ENCODE measurements around the gene CDKAL1.

The CDKAL1 gene

GRCh38 chr6:20835315-20836010 is 301.2 kb downstream of the CDKAL1 start:
- H3K4me2 ChIP-seq (ENCODE audit: low read length), result no peak overlapping the region
- no peak overlapping the region for H3K9ac ChIP-seq (ENCODE audit: low read depth, low read length)
- no peak overlapping the region for H3K4me3 ChIP-seq (ENCODE audit: low read length)
- no peaks in the 10 kb centered on the region for H3K9me3 ChIP-seq (replicated peaks; ENCODE audit: low read length)
- H3K27me3 ChIP-seq (ENCODE audit: control insufficient read depth, insufficient read depth, low read length), result no peaks in the 10 kb centered on the region
- no peaks in the 10 kb centered on the region for H3K36me3 ChIP-seq (ENCODE audit: insufficient read depth, low read length)
- no peaks in the 10 kb centered on the region for H3K4me1 ChIP-seq (ENCODE audit: control insufficient read depth, insufficient read depth, low read length)

DNA sequence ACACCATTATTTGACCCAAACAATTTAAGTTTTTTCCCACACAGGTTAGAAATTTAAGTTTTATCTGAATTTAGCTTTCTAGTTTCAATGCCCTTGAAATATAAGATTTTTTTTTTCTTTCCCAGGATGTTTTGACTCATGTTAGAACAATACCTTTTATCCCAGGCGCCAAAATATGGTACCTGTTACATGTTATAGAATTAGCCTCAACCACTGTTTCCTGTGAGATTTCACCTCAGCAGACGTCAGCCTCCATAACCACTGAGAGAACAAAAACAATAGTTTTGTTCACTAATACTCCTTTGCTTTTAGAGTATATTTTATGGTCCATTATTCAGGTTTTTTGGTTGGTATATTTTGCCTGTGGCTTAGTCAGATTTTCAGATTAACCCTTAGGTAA is 302.9 kb downstream of the CDKAL1 start:
- no peak overlapping the region for H3K4me2 ChIP-seq (ENCODE audit: low read length)
- H3K27me3 ChIP-seq (ENCODE audit: control insufficient read depth, insufficient read depth, low read length), result no peaks in the 10 kb centered on the region
- no peaks in the 10 kb centered on the region for H3K36me3 ChIP-seq (ENCODE audit: insufficient read depth, low read length)
- H3K9ac ChIP-seq (ENCODE audit: low read depth, low read length), result no peak overlapping the region
- no peak overlapping the region for H3K4me3 ChIP-seq (ENCODE audit: low read length)
- no peaks in the 10 kb centered on the region for H3K4me1 ChIP-seq (ENCODE audit: control insufficient read depth, insufficient read depth, low read length)
- no peaks in the 10 kb centered on the region for H3K9me3 ChIP-seq (replicated peaks; ENCODE audit: low read length)

- Histone ChIP-seq H3K36me3 (ENCODE audit: insufficient read depth, low read length) (no peaks in the 10 kb centered on the region), H3K9me3 (replicated peaks; ENCODE audit: low read length) (no peaks in the 10 kb centered on the region), H3K27me3 (ENCODE audit: control insufficient read depth, insufficient read depth, low read length) (no peaks in the 10 kb centered on the region), H3K4me1 (ENCODE audit: control insufficient read depth, insufficient read depth, low read length) (no peaks in the 10 kb centered on the region), H3K4me3 (ENCODE audit: low read length) (no peak overlapping the region), H3K4me2 (ENCODE audit: low read length) (no peak overlapping the region), H3K9ac (ENCODE audit: low read depth, low read length) (no peak overlapping the region)
These were observed 303.9 kb downstream of the CDKAL1 start for GRCh38 chr6:20838113-20838512.

- Histone ChIP-seq H3K27me3 (ENCODE audit: control insufficient read depth, insufficient read depth, low read length) (no peaks in the 10 kb centered on the region), H3K36me3 (ENCODE audit: insufficient read depth, low read length) (no peaks in the 10 kb centered on the region), H3K4me2 (ENCODE audit: low read length) (no peak overlapping the region), H3K4me3 (ENCODE audit: low read length) (no peak overlapping the region), H3K9me3 (replicated peaks; ENCODE audit: low read length) (no peaks in the 10 kb centered on the region), H3K4me1 (ENCODE audit: control insufficient read depth, insufficient read depth, low read length) (no peaks in the 10 kb centered on the region), H3K9ac (ENCODE audit: low read depth, low read length) (no peak overlapping the region)
These were observed 305.4 kb downstream of the CDKAL1 start for GRCh38 chr6:20839630-20840029.

DNA sequence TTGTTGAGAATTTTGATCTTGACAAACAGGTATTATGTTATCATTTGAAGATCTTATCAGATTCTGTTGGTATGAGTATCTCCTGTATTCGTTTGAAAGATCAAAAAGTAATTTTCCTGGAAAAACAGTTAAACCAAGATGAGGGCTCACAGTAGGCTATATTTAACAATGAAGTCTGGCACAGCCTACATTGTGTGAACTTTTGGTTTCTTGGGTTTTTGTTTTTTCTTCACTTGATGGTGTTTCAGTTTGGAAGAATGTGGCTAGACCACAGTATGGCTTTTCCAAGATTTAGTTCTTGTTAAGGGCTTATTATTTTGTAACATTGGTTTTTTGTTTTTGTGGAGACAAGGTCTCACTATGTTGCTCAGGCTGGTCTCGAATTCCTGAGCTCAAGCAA is 306.4 kb downstream of the CDKAL1 start:
- Histone ChIP-seq H3K4me1 (ENCODE audit: control insufficient read depth, insufficient read depth, low read length) (no peaks in the 10 kb centered on the region), H3K36me3 (ENCODE audit: insufficient read depth, low read length) (no peaks in the 10 kb centered on the region), H3K9me3 (replicated peaks; ENCODE audit: low read length) (no peaks in the 10 kb centered on the region), H3K4me2 (ENCODE audit: low read length) (no peak overlapping the region), H3K4me3 (ENCODE audit: low read length) (no peak overlapping the region), H3K9ac (ENCODE audit: low read depth, low read length) (no peak overlapping the region), H3K27me3 (ENCODE audit: control insufficient read depth, insufficient read depth, low read length) (no peaks in the 10 kb centered on the region)

DNA sequence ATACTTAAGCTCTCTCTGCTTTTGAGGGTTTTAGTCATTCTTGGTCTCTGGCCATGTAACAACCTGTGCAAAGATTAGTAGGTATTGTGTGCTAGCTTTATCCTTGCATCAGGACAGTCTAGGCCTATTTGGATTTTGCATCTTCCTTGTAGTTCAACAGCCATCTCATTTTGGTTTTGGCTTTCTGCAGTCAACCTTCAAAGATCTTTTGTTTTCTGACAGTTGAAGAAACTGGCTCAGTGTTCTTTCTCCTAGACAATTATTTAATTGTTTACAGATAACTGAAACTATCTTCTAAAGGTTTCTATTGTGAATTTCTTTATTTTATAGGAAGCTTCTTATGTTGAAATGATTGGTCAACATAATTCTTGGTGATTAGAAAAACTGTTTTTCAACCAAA is 307.5 kb downstream of the CDKAL1 start:
- Histone ChIP-seq H3K4me1 (ENCODE audit: control insufficient read depth, insufficient read depth, low read length) (no peaks in the 10 kb centered on the region), H3K4me3 (ENCODE audit: low read length) (no peak overlapping the region), H3K9me3 (replicated peaks; ENCODE audit: low read length) (no peaks in the 10 kb centered on the region), H3K4me2 (ENCODE audit: low read length) (no peak overlapping the region), H3K36me3 (ENCODE audit: insufficient read depth, low read length) (no peaks in the 10 kb centered on the region), H3K27me3 (ENCODE audit: control insufficient read depth, insufficient read depth, low read length) (no peaks in the 10 kb centered on the region), H3K9ac (ENCODE audit: low read depth, low read length) (no peak overlapping the region)

GRCh38 chr6:20845592-20845991 is 311.3 kb downstream of the CDKAL1 start:
- no peaks in the 10 kb centered on the region for H3K27me3 ChIP-seq (ENCODE audit: control insufficient read depth, insufficient read depth, low read length)
- H3K4me1 ChIP-seq (ENCODE audit: control insufficient read depth, insufficient read depth, low read length), result no peaks in the 10 kb centered on the region
- no peak overlapping the region for H3K4me2 ChIP-seq (ENCODE audit: low read length)
- H3K9me3 ChIP-seq (replicated peaks; ENCODE audit: low read length), result no peaks in the 10 kb centered on the region
- H3K4me3 ChIP-seq (ENCODE audit: low read length), result no peak overlapping the region
- H3K9ac ChIP-seq (ENCODE audit: low read depth, low read length), result no peak overlapping the region
- no peaks in the 10 kb centered on the region for H3K36me3 ChIP-seq (ENCODE audit: insufficient read depth, low read length)

DNA sequence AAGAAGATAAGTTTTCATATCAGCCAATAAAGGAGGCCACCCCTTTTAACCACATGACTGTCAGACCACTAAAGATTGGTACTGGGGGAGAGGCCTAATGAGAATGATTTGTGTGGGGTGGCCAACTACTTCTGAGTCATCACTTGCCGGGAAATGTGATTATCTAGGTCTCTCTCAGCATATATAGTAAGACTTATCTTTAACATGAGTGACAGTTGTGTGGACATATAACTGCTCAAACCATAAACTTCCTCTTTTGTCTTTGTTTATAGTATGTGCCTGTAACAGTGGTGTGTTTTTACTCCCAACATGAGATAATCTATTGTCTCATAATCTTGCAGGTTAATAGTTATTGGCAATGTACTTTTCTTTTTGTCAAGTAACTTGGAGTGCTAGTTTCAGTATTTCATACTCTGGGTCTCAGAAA is 312.4 kb downstream of the CDKAL1 start:
- H3K27me3 ChIP-seq (ENCODE audit: control insufficient read depth, insufficient read depth, low read length), result no peaks in the 10 kb centered on the region
- H3K9me3 ChIP-seq (replicated peaks; ENCODE audit: low read length), result no peaks in the 10 kb centered on the region
- H3K4me1 ChIP-seq (ENCODE audit: control insufficient read depth, insufficient read depth, low read length), result no peaks in the 10 kb centered on the region
- H3K36me3 ChIP-seq (ENCODE audit: insufficient read depth, low read length), result no peaks in the 10 kb centered on the region
- no peak overlapping the region for H3K9ac ChIP-seq (ENCODE audit: low read depth, low read length)
- no peak overlapping the region for H3K4me3 ChIP-seq (ENCODE audit: low read length)
- no peak overlapping the region for H3K4me2 ChIP-seq (ENCODE audit: low read length)

- H3K9me3 ChIP-seq (replicated peaks; ENCODE audit: low read length), result no peaks in the 10 kb centered on the region
- no peaks in the 10 kb centered on the region for H3K36me3 ChIP-seq (ENCODE audit: insufficient read depth, low read length)
- H3K27me3 ChIP-seq (ENCODE audit: control insufficient read depth, insufficient read depth, low read length), result no peaks in the 10 kb centered on the region
- no peak overlapping the region for H3K4me2 ChIP-seq (ENCODE audit: low read length)
- no peak overlapping the region for H3K9ac ChIP-seq (ENCODE audit: low read depth, low read length)
- no peak overlapping the region for H3K4me3 ChIP-seq (ENCODE audit: low read length)
- no peaks in the 10 kb centered on the region for H3K4me1 ChIP-seq (ENCODE audit: control insufficient read depth, insufficient read depth, low read length)
These were observed 313.6 kb downstream of the CDKAL1 start for GRCh38 chr6:20847904-20848303.

DNA sequence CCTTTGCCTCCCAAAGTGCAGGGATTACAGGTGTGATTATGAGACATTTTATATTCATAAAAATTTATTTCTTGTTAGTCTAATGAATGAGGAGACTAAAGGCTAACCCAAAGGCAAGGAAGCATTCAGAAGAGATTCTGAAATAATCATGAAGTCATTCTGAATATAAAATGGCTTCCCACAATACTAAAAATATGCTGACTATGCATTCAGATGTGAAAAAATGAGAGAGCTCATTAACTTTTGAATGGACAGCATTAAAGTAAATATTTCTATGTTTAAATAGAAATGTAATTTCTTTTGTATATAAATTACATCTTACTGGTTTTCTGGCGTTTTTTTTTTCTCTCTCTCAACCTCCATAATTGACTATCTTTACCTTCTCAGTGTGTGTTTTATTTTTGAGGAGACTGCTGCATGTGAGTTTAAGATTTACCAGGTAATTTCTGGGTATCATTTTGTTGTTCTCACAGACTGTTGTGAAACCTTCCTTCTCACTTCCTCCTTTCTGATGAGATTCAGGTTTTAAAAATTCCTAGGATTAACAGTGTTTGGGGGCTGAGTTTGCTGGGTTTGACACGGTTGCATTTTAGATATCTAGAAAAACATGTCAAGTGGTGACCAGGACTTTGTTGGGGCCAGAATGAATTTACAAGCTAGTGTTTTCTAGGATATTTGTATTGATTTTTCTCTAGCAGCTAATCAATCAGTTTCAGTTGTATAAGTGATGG is 316.6 kb downstream of the CDKAL1 start:
- Histone ChIP-seq H3K36me3 (ENCODE audit: insufficient read depth, low read length) (no peaks in the 10 kb centered on the region), H3K4me1 (ENCODE audit: control insufficient read depth, insufficient read depth, low read length) (no peaks in the 10 kb centered on the region), H3K4me3 (ENCODE audit: low read length) (no peak overlapping the region), H3K9me3 (replicated peaks; ENCODE audit: low read length) (no peaks in the 10 kb centered on the region), H3K4me2 (ENCODE audit: low read length) (no peak overlapping the region), H3K9ac (ENCODE audit: low read depth, low read length) (no peak overlapping the region), H3K27me3 (ENCODE audit: control insufficient read depth, insufficient read depth, low read length) (no peaks in the 10 kb centered on the region)

DNA sequence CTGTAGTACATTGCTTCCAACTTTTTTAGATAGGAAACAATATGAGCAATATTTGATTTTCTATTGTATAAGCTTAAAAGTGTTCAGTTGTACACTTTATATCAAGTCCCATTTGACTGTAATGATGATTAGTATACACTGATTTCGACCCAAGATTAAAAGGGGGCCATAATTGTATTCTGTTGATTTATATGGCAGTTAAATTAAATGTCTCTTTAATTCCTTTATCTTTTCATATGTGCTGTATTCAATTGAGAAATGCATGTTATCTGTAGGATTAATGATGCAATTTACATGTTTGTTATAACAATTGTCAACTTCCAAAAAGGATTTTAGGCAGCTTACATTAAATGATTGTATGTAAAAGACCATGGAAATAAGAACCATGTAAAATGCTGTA is 317.5 kb downstream of the CDKAL1 start:
- Histone ChIP-seq H3K9me3 (replicated peaks; ENCODE audit: low read length) (no peaks in the 10 kb centered on the region), H3K36me3 (ENCODE audit: insufficient read depth, low read length) (no peaks in the 10 kb centered on the region), H3K9ac (ENCODE audit: low read depth, low read length) (no peak overlapping the region), H3K4me1 (ENCODE audit: control insufficient read depth, insufficient read depth, low read length) (no peaks in the 10 kb centered on the region), H3K4me2 (ENCODE audit: low read length) (no peak overlapping the region), H3K27me3 (ENCODE audit: control insufficient read depth, insufficient read depth, low read length) (no peaks in the 10 kb centered on the region), H3K4me3 (ENCODE audit: low read length) (no peak overlapping the region)

DNA sequence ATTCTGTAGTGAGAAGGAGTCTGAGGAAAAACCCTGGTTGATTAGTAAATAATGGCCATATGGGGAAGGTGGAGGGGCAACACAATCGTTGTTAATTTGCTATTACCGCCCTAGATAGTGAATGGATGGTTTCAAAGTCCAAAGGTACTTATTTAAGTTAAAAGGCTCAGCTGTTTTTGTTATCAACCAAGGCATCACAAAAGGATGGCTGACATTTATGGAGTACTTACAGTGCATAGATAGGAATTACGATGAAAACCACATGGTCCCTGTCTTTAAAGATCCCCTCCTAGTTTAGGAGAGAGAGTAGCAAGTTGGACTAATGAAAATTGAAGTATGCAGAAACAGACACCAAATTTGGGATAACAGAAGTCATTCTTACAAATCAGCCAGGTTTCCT is 319.6 kb downstream of the CDKAL1 start:
- H3K4me1 ChIP-seq (ENCODE audit: control insufficient read depth, insufficient read depth, low read length), result no peaks in the 10 kb centered on the region
- no peak overlapping the region for H3K4me2 ChIP-seq (ENCODE audit: low read length)
- H3K27me3 ChIP-seq (ENCODE audit: control insufficient read depth, insufficient read depth, low read length), result no peaks in the 10 kb centered on the region
- H3K9ac ChIP-seq (ENCODE audit: low read depth, low read length), result no peak overlapping the region
- no peaks in the 10 kb centered on the region for H3K9me3 ChIP-seq (replicated peaks; ENCODE audit: low read length)
- no peak overlapping the region for H3K4me3 ChIP-seq (ENCODE audit: low read length)
- H3K36me3 ChIP-seq (ENCODE audit: insufficient read depth, low read length), result no peaks in the 10 kb centered on the region
